Neuronal stem cell (in vitro differentiated cells): Measurements from ENCODE around the gene R3HCC1L.

Source experiments
- DNase-seq: peaks from one replicate; pipeline ENCODE4 v3.0.0-alpha.2; 2013; ENCODE audit warnings: low spot score
- H2AFZ ChIP-seq: one replicate; pipeline ENCODE4 v1.6.1; 2013; ENCODE audit warnings: mild to moderate bottlenecking, low read length, inconsistent platforms
- H2AK5ac ChIP-seq: 2 replicates; pipeline ENCODE4 v1.6.1; 2013; ENCODE audit warnings: low read depth, mild to moderate bottlenecking, inconsistent platforms, low read length, moderate library complexity, mixed read lengths
- H2BK120ac ChIP-seq: 2 replicates; pipeline ENCODE4 v1.6.1; 2013; ENCODE audit warnings: low read depth, mild to moderate bottlenecking, inconsistent platforms, low read length, moderate library complexity, mixed read lengths
- H2BK12ac ChIP-seq: one replicate; pipeline ENCODE4 v1.6.1; 2013; ENCODE audit warnings: low read length, inconsistent platforms
- H2BK15ac ChIP-seq: 2 replicates; pipeline ENCODE4 v1.6.1; 2013; ENCODE audit warnings: mild to moderate bottlenecking, low read length, inconsistent platforms, mixed read lengths
- H2BK5ac ChIP-seq: one replicate; pipeline ENCODE4 v1.6.1; 2013; ENCODE audit warnings: inconsistent platforms, mild to moderate bottlenecking, low read length, moderate library complexity
- H3K14ac ChIP-seq: one replicate; pipeline ENCODE4 v1.6.1; 2013; ENCODE audit warnings: low read length, inconsistent platforms
- H3K18ac ChIP-seq: 2 replicates; pipeline ENCODE4 v1.6.1; 2013; ENCODE audit warnings: low read length, inconsistent platforms
- H3K23ac ChIP-seq: 2 replicates; pipeline ENCODE4 v1.6.1; 2013; ENCODE audit warnings: low read depth, mild to moderate bottlenecking, mixed read lengths, low read length, inconsistent platforms; ENCODE audit not compliant: poor library complexity
- H3K27ac ChIP-seq: replicated peaks from 3 replicates; pipeline ENCODE4 v1.5.1; 2013; ENCODE audit warnings: low read length, inconsistent platforms
- H3K27me3 ChIP-seq, 3 experiments: 2 replicates each; pipeline ENCODE4 v1.6.1; 2013; ENCODE audit warnings: low read length in 3 of 3, mild to moderate bottlenecking in 2 of 3, inconsistent platforms in 1 of 3, low read depth in 1 of 3, mixed read lengths in 1 of 3, moderate library complexity in 1 of 3; ENCODE audit not compliant: control insufficient read depth in 3 of 3, insufficient read depth in 3 of 3
- H3K36me3 ChIP-seq, 2 donors: replicated peaks in 1 of 2; 2 replicates each; pipeline ENCODE4 v1.6.1; 2013; ENCODE audit warnings: low read length in 2 of 2; ENCODE audit not compliant: control insufficient read depth in 2 of 2, insufficient read depth in 2 of 2
- H3K4ac ChIP-seq: 2 replicates; pipeline ENCODE4 v1.6.1; 2013; ENCODE audit warnings: inconsistent platforms, mild to moderate bottlenecking, low read length, moderate library complexity
- H3K4me1 ChIP-seq, 2 donors: 1 replicate in 1 of 2; 2 replicates in 1 of 2; pipeline ENCODE4 v1.6.1; 2013; ENCODE audit warnings: low read length in 2 of 2, low read depth in 1 of 2; ENCODE audit not compliant: control insufficient read depth in 2 of 2, insufficient read depth in 1 of 2
- H3K4me2 ChIP-seq: one replicate; pipeline ENCODE4 v1.6.1; 2013; ENCODE audit warnings: mild to moderate bottlenecking, low read length, inconsistent platforms; ENCODE audit not compliant: insufficient read depth, poor library complexity, severe bottlenecking
- H3K4me3 ChIP-seq, 2 donors: 2 replicates each; pipeline ENCODE4 v1.5.1; 2013; ENCODE audit warnings: low read length in 2 of 2, mild to moderate bottlenecking in 2 of 2, inconsistent platforms in 1 of 2, moderate library complexity in 1 of 2
- H3K79me1 ChIP-seq: one replicate; pipeline ENCODE4 v1.6.1; 2013; ENCODE audit warnings: low read depth, mild to moderate bottlenecking, inconsistent platforms, low read length, moderate library complexity
- H3K9ac ChIP-seq: one replicate; pipeline ENCODE4 v1.6.1; 2013; ENCODE audit warnings: mild to moderate bottlenecking, low read depth, low read length, inconsistent platforms; ENCODE audit not compliant: poor library complexity
- H3K9me3 ChIP-seq, 2 donors: replicated peaks in 1 of 2; 2 replicates each; pipeline versions ENCODE3 to v1.6.1; 2013; ENCODE audit warnings: low read length in 2 of 2, mild to moderate bottlenecking in 2 of 2, inconsistent platforms in 1 of 2, low read depth in 1 of 2, mixed read lengths in 1 of 2, moderate library complexity in 1 of 2; ENCODE audit not compliant: control insufficient read depth in 2 of 2, insufficient read depth in 1 of 2
- H4K8ac ChIP-seq: one replicate; pipeline ENCODE4 v1.6.1; 2013; ENCODE audit warnings: low read depth, mild to moderate bottlenecking, inconsistent platforms, low read length, moderate library complexity
- H4K91ac ChIP-seq: one replicate; pipeline ENCODE4 v1.6.1; 2013; ENCODE audit warnings: low read length, low read depth, mild to moderate bottlenecking, inconsistent platforms; ENCODE audit not compliant: poor library complexity
- WGBS, 2 donors: extraction: QIAGEN DNeasy Blood & Tissue Kit; methylation state at CpG; one replicate each; pipeline ENCODE4 v1.1.7; 2013; ENCODE audit warnings: missing lambda C conversion rate in 2 of 2, mixed read lengths in 1 of 2; ENCODE audit not compliant: insufficient read length in 2 of 2, insufficient replicate concordance in 1 of 2; ENCODE audit errors: extremely low coverage in 2 of 2; 5-methylcytosine and 5-hydroxymethylcytosine counted together

Gene R3HCC1L

GRCh38 chr10:98101366-98101765 lies 33.1 kb upstream of the R3HCC1L start:
- Histone ChIP-seq H3K9me3 (no peaks in the 10 kb centered on the region), H2BK5ac (no peak overlapping the region), H3K4ac (no peak overlapping the region), H3K4me2 (no peak overlapping the region), H2AK5ac (no peak overlapping the region), H3K14ac (no peak overlapping the region), H3K9ac (no peak overlapping the region), H3K27me3 (peaks cover 0 to 14% (median 0%) of the 10 kb centered on the region in 3 experiments), H2AFZ (no peak overlapping the region), H3K4me3 (no peak overlapping the region), H2BK15ac (no peak overlapping the region), H2BK120ac (no peak overlapping the region), H4K91ac (no peak overlapping the region), H3K27ac (no peak overlapping the region), H3K36me3 (no peaks in the 10 kb centered on the region), H3K18ac (no peak overlapping the region), H2BK12ac (no peak overlapping the region), H4K8ac (no peak overlapping the region), H3K79me1 (no peaks in the 10 kb centered on the region), H3K23ac (no peak overlapping the region), H3K4me1 (peaks cover 0 to 10% of the 10 kb centered on the region in 2 donors)
- no CpG with 5 or more reads among the region's 2 CpGs for WGBS, 2 donors
- no peak for DNase-seq

DNA sequence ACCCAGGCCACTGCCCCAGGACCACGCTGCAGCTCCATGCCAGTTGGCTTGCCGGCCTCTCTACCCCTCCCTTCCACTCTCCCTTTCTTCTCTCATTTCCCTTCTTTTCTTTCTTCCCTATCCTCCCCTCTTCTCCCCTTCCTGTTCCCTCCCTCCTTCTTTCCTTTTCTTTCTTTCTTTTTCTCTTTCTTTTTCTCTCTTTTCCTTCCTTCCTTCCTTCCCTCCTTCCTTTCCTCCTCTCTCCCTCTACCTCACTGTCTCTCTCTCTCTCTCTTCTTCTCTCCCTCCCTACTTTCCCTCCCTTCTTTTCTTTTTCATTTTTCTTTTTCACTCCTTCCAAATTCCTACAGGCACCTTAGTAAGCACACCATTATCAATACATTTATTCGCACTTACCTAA lies 30.3 kb upstream of the R3HCC1L start:
- Histone ChIP-seq H3K27me3 (peaks cover 0 to 16% (median 0%) of the 10 kb centered on the region in 3 experiments), H2AFZ (no peak overlapping the region), H3K4me2 (no peak overlapping the region), H2BK12ac (no peak overlapping the region), H4K8ac (no peak overlapping the region), H2BK5ac (no peak overlapping the region), H3K9me3 (peaks cover 0 to 2% of the 10 kb centered on the region in 2 donors), H3K79me1 (no peaks in the 10 kb centered on the region), H3K4ac (no peak overlapping the region), H2BK120ac (no peak overlapping the region), H2BK15ac (no peak overlapping the region), H3K14ac (no peak overlapping the region), H3K27ac (no peak overlapping the region), H3K4me1 (peaks cover 0 to 3% of the 10 kb centered on the region in 2 donors), H3K18ac (no peak overlapping the region), H3K4me3 (no peak overlapping the region), H2AK5ac (no peak overlapping the region), H3K9ac (no peak overlapping the region), H4K91ac (no peak overlapping the region), H3K23ac (no peak overlapping the region), H3K36me3 (no peaks in the 10 kb centered on the region)
- no peak for DNase-seq
- WGBS, 2 donors: 100% methylated on average over 1 of the region's 3 CpGs; no CpG with 5 or more reads in 1 of the 2 donors

- Histone ChIP-seq H2AK5ac (no peak overlapping the region), H4K91ac (no peak overlapping the region), H3K14ac (no peak overlapping the region), H4K8ac (no peak overlapping the region), H2BK12ac (no peak overlapping the region), H2BK5ac (no peak overlapping the region), H3K4ac (no peak overlapping the region), H2BK120ac (no peak overlapping the region), H2BK15ac (no peak overlapping the region), H3K4me2 (no peak overlapping the region), H2AFZ (no peak overlapping the region), H3K79me1 (no peaks in the 10 kb centered on the region), H3K9ac (no peak overlapping the region), H3K36me3 (no peaks in the 10 kb centered on the region), H3K27ac (no peak overlapping the region), H3K18ac (no peak overlapping the region), H3K9me3 (peaks cover 0 to 2% of the 10 kb centered on the region in 2 donors), H3K27me3 (peaks cover 0 to 16% (median 0%) of the 10 kb centered on the region in 3 experiments), H3K4me1 (no peaks in the 10 kb centered on the region), H3K4me3 (no peak overlapping the region), H3K23ac (no peak overlapping the region)
- DNase-seq: no peak
- no CpG with 5 or more reads among the region's 1 CpG for whole genome bisulfite sequencing, 2 donors
These were observed 27.9 kb upstream of the R3HCC1L start for GRCh38 chr10:98106531-98106930.

DNA sequence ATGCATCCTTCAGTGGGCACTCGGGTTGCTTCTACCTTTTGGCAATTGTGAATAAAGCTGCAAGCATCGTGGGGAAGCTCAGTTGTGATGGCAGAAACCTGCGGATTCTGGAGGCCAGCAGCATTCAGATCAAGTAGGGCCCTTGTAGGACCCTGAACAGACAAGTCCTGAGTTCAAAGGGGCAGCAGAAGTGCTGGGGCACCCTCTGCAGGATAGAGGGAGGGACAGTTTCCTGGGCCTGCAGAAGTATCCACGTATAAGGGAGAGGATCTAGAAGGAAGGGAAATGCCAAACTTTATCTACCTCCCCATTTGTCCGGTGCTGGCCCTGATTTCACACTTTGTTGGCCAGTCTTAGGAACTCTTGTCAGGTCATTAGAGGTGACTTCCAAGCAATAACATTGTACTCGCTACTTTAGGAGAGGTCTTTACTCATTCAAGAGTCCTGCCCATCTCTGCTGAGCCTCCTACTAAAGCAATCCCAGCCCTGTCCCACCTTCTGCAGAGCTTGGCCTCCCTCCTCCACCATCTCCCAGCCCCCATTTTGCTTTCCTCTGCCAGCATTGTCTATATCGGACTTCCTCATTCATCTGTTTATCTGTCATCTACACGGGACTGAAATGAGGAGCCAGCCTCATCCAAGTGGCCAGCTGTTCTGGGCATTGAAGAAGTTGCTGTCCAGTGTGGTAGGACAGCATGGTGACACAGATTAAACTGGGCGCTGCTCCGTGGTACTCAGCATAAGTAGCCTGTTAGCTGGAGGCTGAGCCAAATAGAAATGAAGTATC lies 26.6 kb upstream of the R3HCC1L start:
- H3K9me3 ChIP-seq: peaks cover 0 to 2% of the 10 kb centered on the region in 2 donors
- H3K27me3 ChIP-seq: peaks cover 0 to 21% (median 0%) of the 10 kb centered on the region in 3 experiments
- no peaks in the 10 kb centered on the region for H3K36me3 ChIP-seq
- H3K4ac ChIP-seq: no peak overlapping the region
- no peak overlapping the region for H3K9ac ChIP-seq
- H3K4me1 ChIP-seq: no peaks in the 10 kb centered on the region
- H4K8ac ChIP-seq: no peak overlapping the region
- H2AK5ac ChIP-seq: no peak overlapping the region
- no peaks in the 10 kb centered on the region for H3K79me1 ChIP-seq
- no peak for DNase-seq
- no peak overlapping the region for H2AFZ ChIP-seq
- H3K14ac ChIP-seq: no peak overlapping the region
- no peak overlapping the region for H2BK5ac ChIP-seq
- no peak overlapping the region for H3K4me3 ChIP-seq
- no peak overlapping the region for H3K18ac ChIP-seq
- H4K91ac ChIP-seq: no peak overlapping the region
- H2BK120ac ChIP-seq: no peak overlapping the region
- no peak overlapping the region for H3K4me2 ChIP-seq
- no CpG with 5 or more reads among the region's 10 CpGs for WGBS, 2 donors
- H3K27ac ChIP-seq: no peak overlapping the region
- H2BK15ac ChIP-seq: no peak overlapping the region
- H2BK12ac ChIP-seq: no peak overlapping the region
- H3K23ac ChIP-seq: no peak overlapping the region
